H1 (cell line): ENCODE results near the gene PHC2. TPM values are rescaled to one million over a fixed set of nuclear protein-coding genes. Genes with fewer than 3 reads are reported as not detected.

Experiments
- ASH2L ChIP-seq: fragments of 200-600, 300-600 bp; sonication (generic); IDR thresholded peaks from one replicate; pipeline ENCODE4 v1.7.1; 2017; ENCODE audit warnings: low read length
- KDM1A ChIP-seq: fragments of 200-600, 300-600 bp; sonication (generic); IDR thresholded peaks from 2 replicates; pipeline ENCODE4 v1.7.1; 2016; ENCODE audit warnings: mild to moderate bottlenecking, low read length, borderline replicate concordance
- polyA plus RNA-seq, 7 experiments: library from polyadenylated mRNA; depleted of rRNA in 3 of 7; stranded (reverse) in 5 of 7; unstranded in 2 of 7; fragments of >200 nt in 5 of 7; fragments of 200-250 nt in 2 of 7; gene quantifications; 1 replicate in 5 of 7; 2 replicates in 1 of 7; 4 replicates in 1 of 7; pipeline versions ENCODE4 v1.2.1 to v1.2.3, GENCODE V29; 2011 to 2013; ENCODE audit warnings: missing spikeins in 2 of 7, mixed read lengths in 2 of 7
- total RNA-seq: library from RNA; stranded (reverse); fragmentation: NEBNext Ultra II Directional; extraction: Animal tissue kit (Norgen Biotek cat#: 25700); gene quantifications from 2 replicates; pipeline ENCODE4 v1.2.1, GENCODE V29; 2021
- TF ChIP-seq, protein P1 (sequence below): fragments of 300-600 bp; sonication (generic); IDR thresholded peaks from 2 replicates; pipeline ENCODE4 v1.7.1; 2012; ENCODE audit warnings: low read length, moderate library complexity, mild to moderate bottlenecking, inconsistent platforms; ENCODE audit not compliant: insufficient replicate concordance

The PHC2 gene
- total and polyA plus RNA-seq, 2 of the 8 experiments (the other 6 are each of a cell fraction or from before 2014, with no cell fraction given), result 5.6 to 14.2 TPM

- TF ChIP-seq, protein P1, sequence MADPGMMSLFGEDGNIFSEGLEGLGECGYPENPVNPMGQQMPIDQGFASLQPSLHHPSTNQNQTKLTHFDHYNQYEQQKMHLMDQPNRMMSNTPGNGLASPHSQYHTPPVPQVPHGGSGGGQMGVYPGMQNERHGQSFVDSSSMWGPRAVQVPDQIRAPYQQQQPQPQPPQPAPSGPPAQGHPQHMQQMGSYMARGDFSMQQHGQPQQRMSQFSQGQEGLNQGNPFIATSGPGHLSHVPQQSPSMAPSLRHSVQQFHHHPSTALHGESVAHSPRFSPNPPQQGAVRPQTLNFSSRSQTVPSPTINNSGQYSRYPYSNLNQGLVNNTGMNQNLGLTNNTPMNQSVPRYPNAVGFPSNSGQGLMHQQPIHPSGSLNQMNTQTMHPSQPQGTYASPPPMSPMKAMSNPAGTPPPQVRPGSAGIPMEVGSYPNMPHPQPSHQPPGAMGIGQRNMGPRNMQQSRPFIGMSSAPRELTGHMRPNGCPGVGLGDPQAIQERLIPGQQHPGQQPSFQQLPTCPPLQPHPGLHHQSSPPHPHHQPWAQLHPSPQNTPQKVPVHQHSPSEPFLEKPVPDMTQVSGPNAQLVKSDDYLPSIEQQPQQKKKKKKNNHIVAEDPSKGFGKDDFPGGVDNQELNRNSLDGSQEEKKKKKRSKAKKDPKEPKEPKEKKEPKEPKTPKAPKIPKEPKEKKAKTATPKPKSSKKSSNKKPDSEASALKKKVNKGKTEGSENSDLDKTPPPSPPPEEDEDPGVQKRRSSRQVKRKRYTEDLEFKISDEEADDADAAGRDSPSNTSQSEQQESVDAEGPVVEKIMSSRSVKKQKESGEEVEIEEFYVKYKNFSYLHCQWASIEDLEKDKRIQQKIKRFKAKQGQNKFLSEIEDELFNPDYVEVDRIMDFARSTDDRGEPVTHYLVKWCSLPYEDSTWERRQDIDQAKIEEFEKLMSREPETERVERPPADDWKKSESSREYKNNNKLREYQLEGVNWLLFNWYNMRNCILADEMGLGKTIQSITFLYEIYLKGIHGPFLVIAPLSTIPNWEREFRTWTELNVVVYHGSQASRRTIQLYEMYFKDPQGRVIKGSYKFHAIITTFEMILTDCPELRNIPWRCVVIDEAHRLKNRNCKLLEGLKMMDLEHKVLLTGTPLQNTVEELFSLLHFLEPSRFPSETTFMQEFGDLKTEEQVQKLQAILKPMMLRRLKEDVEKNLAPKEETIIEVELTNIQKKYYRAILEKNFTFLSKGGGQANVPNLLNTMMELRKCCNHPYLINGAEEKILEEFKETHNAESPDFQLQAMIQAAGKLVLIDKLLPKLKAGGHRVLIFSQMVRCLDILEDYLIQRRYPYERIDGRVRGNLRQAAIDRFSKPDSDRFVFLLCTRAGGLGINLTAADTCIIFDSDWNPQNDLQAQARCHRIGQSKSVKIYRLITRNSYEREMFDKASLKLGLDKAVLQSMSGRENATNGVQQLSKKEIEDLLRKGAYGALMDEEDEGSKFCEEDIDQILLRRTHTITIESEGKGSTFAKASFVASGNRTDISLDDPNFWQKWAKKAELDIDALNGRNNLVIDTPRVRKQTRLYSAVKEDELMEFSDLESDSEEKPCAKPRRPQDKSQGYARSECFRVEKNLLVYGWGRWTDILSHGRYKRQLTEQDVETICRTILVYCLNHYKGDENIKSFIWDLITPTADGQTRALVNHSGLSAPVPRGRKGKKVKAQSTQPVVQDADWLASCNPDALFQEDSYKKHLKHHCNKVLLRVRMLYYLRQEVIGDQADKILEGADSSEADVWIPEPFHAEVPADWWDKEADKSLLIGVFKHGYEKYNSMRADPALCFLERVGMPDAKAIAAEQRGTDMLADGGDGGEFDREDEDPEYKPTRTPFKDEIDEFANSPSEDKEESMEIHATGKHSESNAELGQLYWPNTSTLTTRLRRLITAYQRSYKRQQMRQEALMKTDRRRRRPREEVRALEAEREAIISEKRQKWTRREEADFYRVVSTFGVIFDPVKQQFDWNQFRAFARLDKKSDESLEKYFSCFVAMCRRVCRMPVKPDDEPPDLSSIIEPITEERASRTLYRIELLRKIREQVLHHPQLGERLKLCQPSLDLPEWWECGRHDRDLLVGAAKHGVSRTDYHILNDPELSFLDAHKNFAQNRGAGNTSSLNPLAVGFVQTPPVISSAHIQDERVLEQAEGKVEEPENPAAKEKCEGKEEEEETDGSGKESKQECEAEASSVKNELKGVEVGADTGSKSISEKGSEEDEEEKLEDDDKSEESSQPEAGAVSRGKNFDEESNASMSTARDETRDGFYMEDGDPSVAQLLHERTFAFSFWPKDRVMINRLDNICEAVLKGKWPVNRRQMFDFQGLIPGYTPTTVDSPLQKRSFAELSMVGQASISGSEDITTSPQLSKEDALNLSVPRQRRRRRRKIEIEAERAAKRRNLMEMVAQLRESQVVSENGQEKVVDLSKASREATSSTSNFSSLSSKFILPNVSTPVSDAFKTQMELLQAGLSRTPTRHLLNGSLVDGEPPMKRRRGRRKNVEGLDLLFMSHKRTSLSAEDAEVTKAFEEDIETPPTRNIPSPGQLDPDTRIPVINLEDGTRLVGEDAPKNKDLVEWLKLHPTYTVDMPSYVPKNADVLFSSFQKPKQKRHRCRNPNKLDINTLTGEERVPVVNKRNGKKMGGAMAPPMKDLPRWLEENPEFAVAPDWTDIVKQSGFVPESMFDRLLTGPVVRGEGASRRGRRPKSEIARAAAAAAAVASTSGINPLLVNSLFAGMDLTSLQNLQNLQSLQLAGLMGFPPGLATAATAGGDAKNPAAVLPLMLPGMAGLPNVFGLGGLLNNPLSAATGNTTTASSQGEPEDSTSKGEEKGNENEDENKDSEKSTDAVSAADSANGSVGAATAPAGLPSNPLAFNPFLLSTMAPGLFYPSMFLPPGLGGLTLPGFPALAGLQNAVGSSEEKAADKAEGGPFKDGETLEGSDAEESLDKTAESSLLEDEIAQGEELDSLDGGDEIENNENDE, result no peak
- TF ChIP-seq ASH2L (no peak), KDM1A (no peak)
Measured at GRCh38 chr1:33338048-33338439, 92.9 kb downstream of the PHC2 start (continued).
